Measurements from ENCODE around the gene UGCG. TPM values are rescaled to one million over a fixed set of nuclear protein-coding genes. Genes with fewer than 3 reads are reported as not detected.

UGCG gene
- polyA plus RNA-seq, 2 of the 4 experiments (the other 2 are of a cell fraction) = 11.6 to 25.9 TPM

GRCh38 chr9:111904026-111904425, 7.4 kb downstream of the UGCG start:
- DNase-seq (ENCODE audit: low read depth in 1 of 2, low spot score in 1 of 2) (no peak), FAIRE-seq (no peak), ATAC-seq (peak; percentile 9 to 24; a peak in 3 of 6 replicates)
- Histone ChIP-seq H3K9me3 (no peaks in the 10 kb centered on the region), H3K4me3 (no peak overlapping the region), H3K27ac (0 out of 6 replicates have a peak overlapping the region, but pooled peaks of 1 of the 2 experiments have one; percentile 0), H3K4me2 (no peak overlapping the region), H3K4me1 (peaks cover 56% of the 10 kb centered on the region)
- TF ChIP-seq CHD2 (IDR thresholded peaks at IDR 0.05; ENCODE audit: low read length, partially characterized antibody) (no peak), RAD21 (conservative IDR thresholded peaks at IDR 0.05 in 1 of 2, IDR thresholded peaks at IDR 0.05 in 1 of 2) (no peak), KDM1A (IDR thresholded peaks at IDR 0.05; ENCODE audit: low read depth) (no peak), MAX (IDR thresholded peaks at IDR 0.05) (no peak), FOXS1 (CRISPR knock-in tag; IDR thresholded peaks at IDR 0.05) (no peak), SREBF2 (IDR thresholded peaks at IDR 0.05) (no peak), FOSL2 (IDR thresholded peaks at IDR 0.05) (no peak), FOSL2 (CRISPR knock-in tag; IDR thresholded peaks at IDR 0.05) (no peak), MYC (IDR thresholded peaks at IDR 0.05; ENCODE audit: borderline replicate concordance, low read length) (no peak), HEYL (CRISPR knock-in tag; IDR thresholded peaks at IDR 0.05) (no peak), JUN (IDR thresholded peaks at IDR 0.05) (no peak), ZNF302 (CRISPR knock-in tag; IDR thresholded peaks at IDR 0.05) (no peak), CHD4 (IDR thresholded peaks at IDR 0.05; ENCODE audit: borderline replicate concordance) (no peak), E2F6 (IDR thresholded peaks at IDR 0.05; ENCODE audit: borderline replicate concordance, low read depth) (no peak), POLR2AphosphoS2 (conservative IDR thresholded peaks at IDR 0.05; ENCODE audit: low read length) (no peak), ZSCAN20 (CRISPR knock-in tag; IDR thresholded peaks at IDR 0.05) (no peak), FOSB (CRISPR knock-in tag; IDR thresholded peaks at IDR 0.05) (no peak), NFE2L2 (conservative IDR thresholded peaks at IDR 0.05; ENCODE audit: low read length) (no peak)
- POLR2A ChIA-PET = interaction anchor here (0.5 kb wide), 1 partner anchor 548 kb away, joined by 4 read pairs; no protein-coding TSS in a partner anchor
- CTCF ChIA-PET = interaction anchor here (1.2 to 5.3 kb wide), 2 partner anchors 118 to 145 kb away, joined by 4 to 17 read pairs; no protein-coding TSS in a partner anchor
- 75% methylated on average over 2 of the region's 2 CpGs for WGBS (ENCODE audit: missing lambda C conversion rate)

GRCh38 chr9:111904891-111905291, 8.3 kb downstream of the UGCG start:
- TF ChIP-seq CTCF (IDR thresholded peaks at IDR 0.05) (no peak), USF2 (IDR thresholded peaks at IDR 0.05) (no peak), RARB (CRISPR knock-in tag; IDR thresholded peaks at IDR 0.05) (no peak), POLR2A (IDR thresholded peaks at IDR 0.05; ENCODE audit: low read length) (no peak), ZC3H11A (IDR thresholded peaks at IDR 0.05) (no peak), CHD4 (IDR thresholded peaks at IDR 0.05; ENCODE audit: borderline replicate concordance) (no peak), CBX2 (IDR thresholded peaks at IDR 0.05; ENCODE audit: borderline replicate concordance, low read depth) (no peak), BCL3 (IDR thresholded peaks at IDR 0.05) (no peak), MAZ (IDR thresholded peaks at IDR 0.05; ENCODE audit: borderline replicate concordance, low read depth, low read length) (no peak), NPAS2 (CRISPR knock-in tag; IDR thresholded peaks at IDR 0.05; ENCODE audit: borderline replicate concordance) (no peak), HOXB13 (CRISPR knock-in tag; IDR thresholded peaks at IDR 0.05; ENCODE audit: low read depth) (no peak), EHF (CRISPR knock-in tag; IDR thresholded peaks at IDR 0.05) (no peak), ESRRA (IDR thresholded peaks at IDR 0.05; ENCODE audit: borderline replicate concordance, low read length) (no peak)
- ATAC-seq = no peak
- H3K4me2 ChIP-seq = no peak overlapping the region
- no peak overlapping the region for H3K4me3 ChIP-seq
- no peaks in the 10 kb centered on the region for H3K9me3 ChIP-seq
- ChIA-PET POLR2A (no interaction called here), CTCF (interaction anchor here (1.2 to 5.3 kb wide), 2 partner anchors 117 to 145 kb away, joined by 4 to 17 read pairs; no protein-coding TSS in a partner anchor)
- no peak for DNase-seq (ENCODE audit: low read depth in 1 of 2, low spot score in 1 of 2)
- H3K4me1 ChIP-seq = peaks cover 55% of the 10 kb centered on the region
- FAIRE-seq = no peak
- WGBS (ENCODE audit: missing lambda C conversion rate) = 73% methylated on average over 5 of the region's 5 CpGs
- no peak overlapping the region for H3K27ac ChIP-seq
